GM12891 (cell line): ENCODE data around the gene TSHR.

ENCODE experiments used
- PAX5 ChIP-seq: IDR thresholded peaks from 2 replicates; pipeline ENCODE4 v1.6.1; 2011; ENCODE audit warnings: low read length, moderate library complexity, mild to moderate bottlenecking; ENCODE audit not compliant: insufficient read depth, severe bottlenecking
- POLR2A ChIP-seq: IDR thresholded peaks from 2 replicates; pipeline ENCODE4 v1.6.1; 2011; ENCODE audit warnings: low read depth, low read length, control low read depth
- POLR2AphosphoS5 ChIP-seq: IDR thresholded peaks from 2 replicates; pipeline ENCODE4 v1.6.1; 2011; ENCODE audit warnings: low read depth, low read length, control low read depth
- POU2F2 ChIP-seq: IDR thresholded peaks from 2 replicates; pipeline ENCODE4 v1.6.1; 2011; ENCODE audit warnings: low read depth, mild to moderate bottlenecking, control low read depth, low read length, moderate library complexity
- SPI1 ChIP-seq: IDR thresholded peaks from 2 replicates; pipeline ENCODE4 v1.6.1; 2011; ENCODE audit warnings: low read depth, low read length, control low read depth
- TAF1 ChIP-seq: IDR thresholded peaks from 2 replicates; pipeline ENCODE4 v1.6.1; 2011; ENCODE audit warnings: low read depth, low read length, control low read depth

DNA sequence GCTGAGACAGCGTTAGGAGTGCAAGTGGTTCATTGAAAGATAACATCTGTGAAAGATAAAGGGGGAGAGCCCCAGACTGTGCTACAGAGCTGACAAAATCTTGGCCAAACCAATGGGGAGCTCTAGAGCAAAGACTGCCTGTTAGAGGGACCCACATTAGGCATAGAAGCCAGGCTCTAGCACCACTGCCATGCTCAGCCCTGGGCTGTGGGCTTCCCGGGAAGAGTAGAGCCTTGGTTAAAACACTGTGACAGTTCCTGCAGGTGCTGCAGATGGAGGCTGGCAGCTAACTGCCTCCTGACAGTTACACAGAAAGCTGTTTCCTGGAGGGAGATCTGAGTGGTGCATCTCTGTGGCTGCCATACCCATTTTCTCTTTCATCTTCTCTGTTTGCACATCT is 23.0 kb downstream of the TSHR start:
- TF ChIP-seq POLR2AphosphoS5 (no peak), POLR2A (no peak), SPI1 (no peak), POU2F2 (no peak), TAF1 (no peak), PAX5 (no peak)
